AG04449 (cell line): ENCODE data around the gene ABCB8.

ENCODE experiments used
- CTCF ChIA-PET: fragments of 350-600 bp; formaldehyde crosslinking; extraction: SDS; loops from one replicate; lab custom pipeline; 2021; ENCODE audit warnings: antibody characterized with exemption; lab: Yijun Ruan, JAX
- POLR2A ChIA-PET: fragments of 400-600, 350-600 bp; formaldehyde crosslinking; extraction: SDS; loops from one replicate; lab custom pipeline; 2020; ENCODE audit warnings: antibody characterized with exemption, inconsistent platforms; lab: Yijun Ruan, JAX
- DNase-seq: peaks from one replicate; pipeline ENCODE4 v3.0.0-alpha.2; 2010; ENCODE audit warnings: low read depth, low spot score
- H3K4me3 ChIP-seq: 2 replicates; pipeline ENCODE4 v1.5.1; 2011; ENCODE audit warnings: low read depth, mild to moderate bottlenecking, control low read depth, low read length
- TF ChIP-seq, protein P1 (sequence below): IDR thresholded peaks from one replicate; pipeline ENCODE4 v1.5.1; 2011; ENCODE audit warnings: mild to moderate bottlenecking, moderate library complexity, low read length, control low read depth, inconsistent platforms; ENCODE audit not compliant: insufficient read depth; ENCODE audit errors: missing control alignments

Gene ABCB8

DNA sequence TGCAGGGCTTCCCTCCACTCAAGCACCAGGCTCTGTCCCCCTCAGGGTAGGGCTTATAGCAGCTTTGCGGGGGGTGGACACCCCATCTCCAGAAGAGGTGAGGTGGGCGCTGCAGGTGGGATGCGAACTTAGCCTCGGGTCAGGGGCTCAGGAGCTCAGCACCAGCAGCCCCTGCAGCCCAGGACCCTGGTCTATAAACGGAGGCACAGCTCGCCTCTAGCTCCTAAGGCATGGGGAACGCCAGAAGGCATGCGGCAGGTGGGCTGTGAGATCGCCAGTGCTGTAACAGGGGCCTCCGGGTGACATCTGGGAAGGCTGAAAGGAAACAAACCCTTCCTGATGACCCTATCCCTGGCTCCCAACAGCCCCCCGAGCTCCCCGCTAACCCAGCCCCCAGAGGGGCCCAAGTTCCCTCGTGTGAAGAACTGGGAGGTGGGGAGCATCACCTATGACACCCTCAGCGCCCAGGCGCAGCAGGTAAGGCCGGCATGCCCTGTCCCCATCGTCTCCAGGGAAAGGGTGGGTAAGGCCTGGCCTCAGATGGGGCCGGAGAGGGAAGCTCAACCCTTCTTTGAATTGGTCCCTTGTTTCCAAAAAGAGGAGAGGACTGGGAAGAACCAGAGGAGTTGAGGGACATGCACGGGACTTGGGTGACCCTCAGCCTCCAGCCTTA is 33.3 kb upstream of the ABCB8 start:
- TF ChIP-seq, protein P1, sequence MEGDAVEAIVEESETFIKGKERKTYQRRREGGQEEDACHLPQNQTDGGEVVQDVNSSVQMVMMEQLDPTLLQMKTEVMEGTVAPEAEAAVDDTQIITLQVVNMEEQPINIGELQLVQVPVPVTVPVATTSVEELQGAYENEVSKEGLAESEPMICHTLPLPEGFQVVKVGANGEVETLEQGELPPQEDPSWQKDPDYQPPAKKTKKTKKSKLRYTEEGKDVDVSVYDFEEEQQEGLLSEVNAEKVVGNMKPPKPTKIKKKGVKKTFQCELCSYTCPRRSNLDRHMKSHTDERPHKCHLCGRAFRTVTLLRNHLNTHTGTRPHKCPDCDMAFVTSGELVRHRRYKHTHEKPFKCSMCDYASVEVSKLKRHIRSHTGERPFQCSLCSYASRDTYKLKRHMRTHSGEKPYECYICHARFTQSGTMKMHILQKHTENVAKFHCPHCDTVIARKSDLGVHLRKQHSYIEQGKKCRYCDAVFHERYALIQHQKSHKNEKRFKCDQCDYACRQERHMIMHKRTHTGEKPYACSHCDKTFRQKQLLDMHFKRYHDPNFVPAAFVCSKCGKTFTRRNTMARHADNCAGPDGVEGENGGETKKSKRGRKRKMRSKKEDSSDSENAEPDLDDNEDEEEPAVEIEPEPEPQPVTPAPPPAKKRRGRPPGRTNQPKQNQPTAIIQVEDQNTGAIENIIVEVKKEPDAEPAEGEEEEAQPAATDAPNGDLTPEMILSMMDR: no peak
- no peak overlapping the region for H3K4me3 ChIP-seq
- POLR2A ChIA-PET: no interaction called here
- CTCF ChIA-PET: interaction anchor here (1.0 to 2.3 kb wide), 7 partner anchors 10 to 117 kb away, joined by 3 to 24 read pairs (median 3); no protein-coding TSS in a partner anchor
- DNase-seq: no peak

DNA sequence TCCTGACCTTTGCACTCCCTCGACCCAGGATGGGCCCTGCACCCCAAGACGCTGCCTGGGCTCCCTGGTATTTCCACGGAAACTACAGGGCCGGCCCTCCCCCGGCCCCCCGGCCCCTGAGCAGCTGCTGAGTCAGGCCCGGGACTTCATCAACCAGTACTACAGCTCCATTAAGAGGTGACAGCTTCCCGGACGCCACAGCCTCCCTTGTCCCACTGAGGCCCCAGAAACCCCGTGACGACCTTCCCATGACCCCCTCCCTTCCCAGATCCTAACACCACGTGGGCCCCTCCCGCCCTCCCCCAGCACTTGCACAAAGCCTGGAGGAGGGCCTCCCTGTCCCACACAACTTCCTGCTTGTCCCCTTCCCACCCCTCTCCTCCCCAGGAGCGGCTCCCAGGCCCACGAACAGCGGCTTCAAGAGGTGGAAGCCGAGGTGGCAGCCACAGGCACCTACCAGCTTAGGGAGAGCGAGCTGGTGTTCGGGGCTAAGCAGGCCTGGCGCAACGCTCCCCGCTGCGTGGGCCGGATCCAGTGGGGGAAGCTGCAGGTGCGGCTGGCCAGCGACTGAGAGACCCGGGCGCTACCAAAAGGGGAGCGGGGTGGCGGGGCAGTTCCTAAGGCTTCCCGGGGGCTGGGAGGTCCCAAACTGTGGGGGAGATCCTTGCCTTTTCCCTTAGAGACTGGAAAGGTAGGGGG is 31.7 kb upstream of the ABCB8 start:
- ChIA-PET POLR2A (no interaction called here), CTCF (interaction anchor here (1.2 to 2.3 kb wide), 5 partner anchors 7 to 24 kb away, joined by 3 to 7 read pairs (median 4); no protein-coding TSS in a partner anchor)
- no peak overlapping the region for H3K4me3 ChIP-seq
- TF ChIP-seq, protein P1: no peak
- no peak for DNase-seq

DNA sequence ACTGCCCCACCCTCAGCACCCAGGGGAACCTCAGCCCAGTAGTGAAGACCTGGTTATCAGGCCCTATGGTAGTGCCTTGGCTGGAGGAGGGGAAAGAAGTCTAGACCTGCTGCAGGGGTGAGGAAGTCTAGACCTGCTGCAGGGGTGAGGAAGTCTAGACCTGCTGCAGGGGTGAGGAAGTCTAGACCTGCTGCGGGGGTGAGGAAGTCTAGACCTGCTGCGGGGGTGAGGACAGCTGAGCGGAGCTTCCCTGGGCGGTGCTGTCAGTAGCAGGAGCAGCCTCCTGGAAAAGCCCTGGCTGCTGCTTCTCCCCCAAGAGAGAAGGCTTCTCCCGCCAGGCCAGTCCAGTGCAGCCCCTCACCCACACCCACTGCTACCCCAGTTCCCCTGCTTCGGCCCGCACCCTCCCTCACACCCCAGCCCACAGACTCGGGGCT is 31.2 kb upstream of the ABCB8 start:
- DNase-seq: no peak
- POLR2A ChIA-PET: no interaction called here
- H3K4me3 ChIP-seq: no peak overlapping the region
- TF ChIP-seq, protein P1: no peak
- CTCF ChIA-PET: interaction anchor here (0.7 to 2.3 kb wide), 7 partner anchors 8 to 23 kb away, joined by 3 to 7 read pairs (median 4); no protein-coding TSS in a partner anchor

DNA sequence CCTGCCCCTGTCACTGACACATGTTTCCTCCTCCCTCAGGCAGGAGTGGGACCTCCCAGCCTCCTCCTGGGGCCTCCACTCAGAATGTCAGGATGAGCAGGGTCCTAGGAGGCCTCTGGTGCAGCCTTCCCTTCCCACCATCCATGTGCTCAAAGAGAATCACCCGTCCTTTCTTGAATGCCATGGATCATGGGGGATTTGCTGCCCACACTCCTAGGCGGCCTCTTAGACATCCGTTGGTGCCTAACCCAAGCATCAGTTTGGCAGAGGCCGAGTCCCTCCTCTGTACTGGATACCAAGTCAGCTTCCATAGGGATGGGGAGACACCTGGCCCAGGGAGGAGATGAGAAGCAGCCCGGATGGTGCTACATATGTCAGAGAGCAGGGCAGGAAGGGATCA is 30.4 kb upstream of the ABCB8 start:
- no peak overlapping the region for H3K4me3 ChIP-seq
- TF ChIP-seq, protein P1: no peak
- no peak for DNase-seq
- POLR2A ChIA-PET: no interaction called here
- CTCF ChIA-PET: interaction anchor here (0.7 to 2.3 kb wide), 8 partner anchors 8 to 114 kb away, joined by 3 to 7 read pairs (median 5); no protein-coding TSS in a partner anchor

DNA sequence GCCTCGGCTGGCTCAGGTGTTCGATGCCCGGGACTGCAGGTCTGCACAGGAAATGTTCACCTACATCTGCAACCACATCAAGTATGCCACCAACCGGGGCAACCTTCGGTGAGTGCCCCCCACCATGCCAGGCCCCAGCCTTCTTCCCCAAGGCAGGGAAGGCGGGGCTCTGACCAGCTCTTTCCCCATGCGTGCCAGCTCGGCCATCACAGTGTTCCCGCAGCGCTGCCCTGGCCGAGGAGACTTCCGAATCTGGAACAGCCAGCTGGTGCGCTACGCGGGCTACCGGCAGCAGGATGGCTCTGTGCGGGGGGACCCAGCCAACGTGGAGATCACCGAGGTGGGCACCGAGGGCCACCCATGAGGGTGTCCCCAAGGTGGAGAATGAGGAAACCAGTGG is 29.9 kb upstream of the ABCB8 start:
- TF ChIP-seq, protein P1: no peak
- H3K4me3 ChIP-seq: no peak overlapping the region
- ChIA-PET POLR2A (no interaction called here), CTCF (interaction anchor here (0.9 to 2.3 kb wide), 6 partner anchors 9 to 114 kb away, joined by 3 to 7 read pairs (median 5); no protein-coding TSS in a partner anchor)
- DNase-seq: no peak

DNA sequence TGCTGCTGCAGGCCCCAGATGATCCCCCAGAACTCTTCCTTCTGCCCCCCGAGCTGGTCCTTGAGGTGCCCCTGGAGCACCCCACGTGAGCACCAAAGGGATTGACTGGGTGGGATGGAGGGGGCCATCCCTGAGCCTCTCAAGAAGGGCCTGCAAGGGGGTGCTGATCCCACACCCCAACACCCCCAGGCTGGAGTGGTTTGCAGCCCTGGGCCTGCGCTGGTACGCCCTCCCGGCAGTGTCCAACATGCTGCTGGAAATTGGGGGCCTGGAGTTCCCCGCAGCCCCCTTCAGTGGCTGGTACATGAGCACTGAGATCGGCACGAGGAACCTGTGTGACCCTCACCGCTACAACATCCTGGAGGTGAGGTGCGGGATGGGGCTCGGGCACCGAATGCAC is 29.2 kb upstream of the ABCB8 start:
- no peak for DNase-seq
- CTCF ChIA-PET: interaction anchor here (0.9 to 2.3 kb wide), 4 partner anchors 10 to 113 kb away, joined by 4 to 7 read pairs (median 5); no protein-coding TSS in a partner anchor
- TF ChIP-seq, protein P1: no peak
- H3K4me3 ChIP-seq: no peak overlapping the region
- POLR2A ChIA-PET: no interaction called here
